ENCODE measurements around the gene PLD3. TPM values are rescaled to one million over a fixed set of nuclear protein-coding genes. Genes with fewer than 3 reads are reported as not detected.

PLD3 gene
- total and polyA plus RNA-seq, 2 experiments from 2014 or later, result 181 to 490 TPM

DNA sequence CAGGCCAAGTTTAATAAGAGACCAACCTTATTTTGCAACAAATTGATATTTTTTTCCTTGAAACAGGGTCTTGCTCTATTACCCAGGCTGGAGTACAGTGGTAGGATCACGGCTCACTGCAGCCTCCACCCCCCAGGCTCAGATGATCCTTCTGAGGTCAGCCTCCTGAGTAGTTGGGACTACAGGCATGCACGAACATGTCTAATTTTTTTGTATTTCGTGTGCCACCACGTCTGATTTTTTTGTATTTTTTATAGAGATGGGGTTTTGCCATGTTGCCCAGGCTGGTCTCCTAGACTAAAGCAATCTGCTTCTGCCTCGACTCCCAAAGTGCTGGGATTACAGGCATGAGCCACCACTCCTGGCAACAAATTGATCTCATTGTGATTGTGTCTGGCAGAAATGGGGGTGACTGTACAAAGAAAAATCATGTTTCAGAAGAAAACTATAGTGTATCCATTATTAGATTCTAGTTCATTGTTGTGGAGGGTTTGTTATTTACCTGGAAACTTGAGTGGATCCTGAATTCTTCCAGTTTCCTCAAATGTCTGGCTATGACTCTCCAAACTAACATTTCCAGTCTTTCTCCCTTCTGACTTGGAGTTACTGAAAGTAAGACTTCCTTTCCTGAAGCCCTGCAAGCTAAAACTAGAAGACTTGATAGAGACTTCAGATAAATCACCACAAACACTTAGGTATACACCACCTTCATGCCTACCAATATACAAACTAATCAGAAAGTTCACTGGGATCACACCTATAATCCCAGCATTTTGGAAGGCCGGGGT, 46.1 kb upstream of the PLD3 start:
- H3K27ac ChIP-seq (ENCODE audit: low read depth), result no peak overlapping the region
- no peak overlapping the region for H3K4me2 ChIP-seq
- TF ChIP-seq ZNF114 (CRISPR knock-in tag; IDR thresholded peaks at IDR 0.05) (no peak), EZH2phosphoT487 (IDR thresholded peaks at IDR 0.05; ENCODE audit: unreplicated experiment) (no peak), REST (IDR thresholded peaks at IDR 0.05; ENCODE audit: unreplicated experiment) (no peak), NANOG (IDR thresholded peaks at IDR 0.05; ENCODE audit: borderline replicate concordance) (no peak), POLR2AphosphoS5 (IDR thresholded peaks at IDR 0.05; ENCODE audit: low read depth) (no peak)
- TF ChIP-seq, protein P1, sequence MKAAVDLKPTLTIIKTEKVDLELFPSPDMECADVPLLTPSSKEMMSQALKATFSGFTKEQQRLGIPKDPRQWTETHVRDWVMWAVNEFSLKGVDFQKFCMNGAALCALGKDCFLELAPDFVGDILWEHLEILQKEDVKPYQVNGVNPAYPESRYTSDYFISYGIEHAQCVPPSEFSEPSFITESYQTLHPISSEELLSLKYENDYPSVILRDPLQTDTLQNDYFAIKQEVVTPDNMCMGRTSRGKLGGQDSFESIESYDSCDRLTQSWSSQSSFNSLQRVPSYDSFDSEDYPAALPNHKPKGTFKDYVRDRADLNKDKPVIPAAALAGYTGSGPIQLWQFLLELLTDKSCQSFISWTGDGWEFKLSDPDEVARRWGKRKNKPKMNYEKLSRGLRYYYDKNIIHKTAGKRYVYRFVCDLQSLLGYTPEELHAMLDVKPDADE (IDR thresholded peaks at IDR 0.05), result no peak
- H2AFZ ChIP-seq, result no peak overlapping the region
- H3K79me2 ChIP-seq (replicated peaks; ENCODE audit: insufficient read depth), result no peaks in the 10 kb centered on the region
- ATAC-seq, result no peak
- H3K36me3 ChIP-seq (ENCODE audit: insufficient read depth), result no peaks in the 10 kb centered on the region
- Mint-ChIP-seq H3K27ac (peak overlapping the region; percentile 48; the same call in 1 of the 2 replicates), H3K36me3 (ENCODE audit: low read depth) (no peaks in the 10 kb centered on the region), H3K27me3 (ENCODE audit: insufficient read depth, low read depth, poor library complexity) (no peaks in the 10 kb centered on the region), H3K4me1 (peaks cover 9% of the 10 kb centered on the region; the same call in 2 of the 3 replicates), H3K4me3 (no peak overlapping the region), H3K9me3 (no peaks in the 10 kb centered on the region)
- H3F3A ChIP-seq (replicated peaks; ENCODE audit: low read depth), result no peaks in the 10 kb centered on the region
- no peak overlapping the region for H3K4me3 ChIP-seq
- H3K9me2 ChIP-seq (ENCODE audit: insufficient read depth), result no peaks in the 10 kb centered on the region
- no peaks in the 10 kb centered on the region for H4K20me1 ChIP-seq (replicated peaks; ENCODE audit: insufficient read depth)
- no peaks in the 10 kb centered on the region for H3K27me3 ChIP-seq (ENCODE audit: insufficient read depth)
- DNase-seq (ENCODE audit: low spot score), result no peak
- H3K4me1 ChIP-seq (ENCODE audit: insufficient read depth), result 0 out of 2 replicates have a peak, but pooled peaks cover 7% of the 10 kb centered on the region

- no peaks in the 10 kb centered on the region for H4K20me1 ChIP-seq (replicated peaks; ENCODE audit: insufficient read depth)
- H3K36me3 Mint-ChIP-seq (ENCODE audit: low read depth), result no peaks in the 10 kb centered on the region
- H3K4me2 ChIP-seq, result no peak overlapping the region
- H3K27me3 ChIP-seq (ENCODE audit: insufficient read depth), result no peaks in the 10 kb centered on the region
- H3K36me3 ChIP-seq (ENCODE audit: insufficient read depth), result no peaks in the 10 kb centered on the region
- 0 out of 2 replicates have a peak, but pooled peaks cover 7% of the 10 kb centered on the region for H3K4me1 ChIP-seq (ENCODE audit: insufficient read depth)
- H3K4me3 Mint-ChIP-seq, result no peak overlapping the region
- H3F3A ChIP-seq (replicated peaks; ENCODE audit: low read depth), result no peaks in the 10 kb centered on the region
- no peak overlapping the region for H3K4me3 ChIP-seq
- H3K4me1 Mint-ChIP-seq, result peaks cover 9% of the 10 kb centered on the region; the same call in 2 of the 3 replicates
- H3K79me2 ChIP-seq (replicated peaks; ENCODE audit: insufficient read depth), result no peaks in the 10 kb centered on the region
- H3K9me3 Mint-ChIP-seq, result no peaks in the 10 kb centered on the region
- H3K27ac Mint-ChIP-seq, result no peak overlapping the region
- no peak overlapping the region for H3K27ac ChIP-seq (ENCODE audit: low read depth)
- no peaks in the 10 kb centered on the region for H3K27me3 Mint-ChIP-seq (ENCODE audit: insufficient read depth, low read depth, poor library complexity)
- H3K9me2 ChIP-seq (ENCODE audit: insufficient read depth), result no peaks in the 10 kb centered on the region
- H2AFZ ChIP-seq, result no peak overlapping the region
- ATAC-seq (no peak), DNase-seq (ENCODE audit: low spot score) (no peak)
- TF ChIP-seq, protein P1 (IDR thresholded peaks at IDR 0.05), result no peak
- TF ChIP-seq EZH2 (IDR thresholded peaks at IDR 0.05; ENCODE audit: low read depth, unreplicated experiment) (no peak), ZNF331 (CRISPR knock-in tag; IDR thresholded peaks at IDR 0.05; ENCODE audit: low read depth) (no peak), CREB1 (CRISPR knock-in tag; IDR thresholded peaks at IDR 0.05; ENCODE audit: low read depth) (no peak), POLR2AphosphoS5 (IDR thresholded peaks at IDR 0.05; ENCODE audit: low read depth) (no peak), NANOG (IDR thresholded peaks at IDR 0.05; ENCODE audit: borderline replicate concordance) (no peak), EZH2phosphoT487 (IDR thresholded peaks at IDR 0.05; ENCODE audit: unreplicated experiment) (no peak), ZNF114 (CRISPR knock-in tag; IDR thresholded peaks at IDR 0.05) (no peak)
- TF ChIP-seq, protein P2, sequence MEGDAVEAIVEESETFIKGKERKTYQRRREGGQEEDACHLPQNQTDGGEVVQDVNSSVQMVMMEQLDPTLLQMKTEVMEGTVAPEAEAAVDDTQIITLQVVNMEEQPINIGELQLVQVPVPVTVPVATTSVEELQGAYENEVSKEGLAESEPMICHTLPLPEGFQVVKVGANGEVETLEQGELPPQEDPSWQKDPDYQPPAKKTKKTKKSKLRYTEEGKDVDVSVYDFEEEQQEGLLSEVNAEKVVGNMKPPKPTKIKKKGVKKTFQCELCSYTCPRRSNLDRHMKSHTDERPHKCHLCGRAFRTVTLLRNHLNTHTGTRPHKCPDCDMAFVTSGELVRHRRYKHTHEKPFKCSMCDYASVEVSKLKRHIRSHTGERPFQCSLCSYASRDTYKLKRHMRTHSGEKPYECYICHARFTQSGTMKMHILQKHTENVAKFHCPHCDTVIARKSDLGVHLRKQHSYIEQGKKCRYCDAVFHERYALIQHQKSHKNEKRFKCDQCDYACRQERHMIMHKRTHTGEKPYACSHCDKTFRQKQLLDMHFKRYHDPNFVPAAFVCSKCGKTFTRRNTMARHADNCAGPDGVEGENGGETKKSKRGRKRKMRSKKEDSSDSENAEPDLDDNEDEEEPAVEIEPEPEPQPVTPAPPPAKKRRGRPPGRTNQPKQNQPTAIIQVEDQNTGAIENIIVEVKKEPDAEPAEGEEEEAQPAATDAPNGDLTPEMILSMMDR (conservative IDR thresholded peaks at IDR 0.05; ENCODE audit: low read depth in 2 of 2), result no peak
Observed at GRCh38 chr19:40303765-40304164, 44.7 kb upstream of the PLD3 start.
